Endothelial cell (in vitro differentiated cells): Measurements from ENCODE around the gene TTLL8. TPM values are rescaled to one million over a fixed set of nuclear protein-coding genes. Genes with fewer than 3 reads are reported as not detected.

Experiments
- DNase-seq: peaks from one replicate; pipeline ENCODE4 v3.0.0; 2021; ENCODE audit warnings: low spot score
- H3K27ac Mint-ChIP-seq: one replicate; pipeline ENCODE4 v1.8.0; 2021; ENCODE audit warnings: mixed read lengths, inconsistent platforms; ENCODE audit not compliant: unreplicated experiment
- H3K27me3 Mint-ChIP-seq: one replicate; pipeline ENCODE4 v1.8.0; 2021; ENCODE audit warnings: mild to moderate bottlenecking, moderate library complexity, mixed read lengths, inconsistent platforms; ENCODE audit not compliant: unreplicated experiment
- H3K36me3 Mint-ChIP-seq: one replicate; pipeline ENCODE4 v1.8.0; 2021; ENCODE audit warnings: mild to moderate bottlenecking, low read depth, mixed read lengths, inconsistent platforms; ENCODE audit not compliant: unreplicated experiment
- H3K4me1 Mint-ChIP-seq: one replicate; pipeline ENCODE4 v1.8.0; 2021; ENCODE audit warnings: mild to moderate bottlenecking, mixed read lengths, inconsistent platforms; ENCODE audit not compliant: unreplicated experiment
- H3K4me3 Mint-ChIP-seq: one replicate; pipeline ENCODE4 v1.8.0; 2021; ENCODE audit warnings: mild to moderate bottlenecking, mixed read lengths, inconsistent platforms; ENCODE audit not compliant: unreplicated experiment
- H3K9me3 Mint-ChIP-seq: one replicate; pipeline ENCODE4 v1.8.0; 2021; ENCODE audit warnings: mixed read lengths, inconsistent platforms; ENCODE audit not compliant: unreplicated experiment
- total RNA-seq: library from RNA; stranded (reverse); fragmentation: NEBNext Ultra II Directional; extraction: Animal tissue kit (Norgen Biotek cat#: 25700); gene quantifications from one replicate; pipeline ENCODE4 v1.2.1, GENCODE V29; 2021; ENCODE audit not compliant: unreplicated experiment
- TF ChIP-seq, protein P1 (sequence below): fragments of 200-600 bp; sonication (generic); IDR thresholded peaks from one replicate; pipeline ENCODE4 v1.5.0; 2021; ENCODE audit warnings: antibody characterized with exemption; ENCODE audit not compliant: unreplicated experiment

The TTLL8 gene
- total RNA-seq, 1 donor from 2014 or later, result not detected

DNA sequence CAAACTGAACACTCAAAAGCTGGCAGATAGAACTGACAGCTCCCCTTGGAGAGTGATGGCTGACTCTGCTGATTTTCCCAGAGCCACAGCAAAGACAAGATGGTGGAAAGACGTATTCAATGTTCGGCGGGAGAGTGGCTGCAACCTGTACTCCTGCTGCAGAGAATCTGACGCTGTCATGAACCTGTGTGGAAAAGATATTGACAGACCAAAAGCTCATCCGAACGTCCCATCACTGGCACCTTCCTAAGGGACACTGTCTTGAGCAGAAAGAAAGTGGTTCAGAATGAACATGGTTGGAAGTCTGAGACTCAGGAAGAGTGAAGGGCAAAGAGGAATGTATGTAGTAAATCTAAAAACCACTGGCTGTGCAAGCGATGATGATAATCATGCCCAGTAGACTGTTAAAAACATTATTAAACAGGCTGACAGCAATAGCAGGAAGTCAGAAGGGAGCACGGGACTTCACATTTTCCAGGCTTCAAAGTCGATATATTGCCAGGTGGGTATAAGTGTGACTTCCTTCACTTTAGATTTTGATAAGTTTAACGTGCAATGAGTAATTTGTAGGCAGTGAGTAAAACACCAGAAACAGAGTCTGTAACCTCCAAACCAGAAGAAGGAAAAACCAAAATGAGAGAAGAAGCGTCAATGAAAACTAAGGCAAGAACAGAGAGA lies 39.4 kb downstream of the TTLL8 start:
- H3K36me3 Mint-ChIP-seq, result no peaks in the 10 kb centered on the region
- H3K27me3 Mint-ChIP-seq, result peaks cover 11% of the 10 kb centered on the region
- H3K4me1 Mint-ChIP-seq, result no peaks in the 10 kb centered on the region
- H3K9me3 Mint-ChIP-seq, result peaks cover 4% of the 10 kb centered on the region
- TF ChIP-seq, protein P1, sequence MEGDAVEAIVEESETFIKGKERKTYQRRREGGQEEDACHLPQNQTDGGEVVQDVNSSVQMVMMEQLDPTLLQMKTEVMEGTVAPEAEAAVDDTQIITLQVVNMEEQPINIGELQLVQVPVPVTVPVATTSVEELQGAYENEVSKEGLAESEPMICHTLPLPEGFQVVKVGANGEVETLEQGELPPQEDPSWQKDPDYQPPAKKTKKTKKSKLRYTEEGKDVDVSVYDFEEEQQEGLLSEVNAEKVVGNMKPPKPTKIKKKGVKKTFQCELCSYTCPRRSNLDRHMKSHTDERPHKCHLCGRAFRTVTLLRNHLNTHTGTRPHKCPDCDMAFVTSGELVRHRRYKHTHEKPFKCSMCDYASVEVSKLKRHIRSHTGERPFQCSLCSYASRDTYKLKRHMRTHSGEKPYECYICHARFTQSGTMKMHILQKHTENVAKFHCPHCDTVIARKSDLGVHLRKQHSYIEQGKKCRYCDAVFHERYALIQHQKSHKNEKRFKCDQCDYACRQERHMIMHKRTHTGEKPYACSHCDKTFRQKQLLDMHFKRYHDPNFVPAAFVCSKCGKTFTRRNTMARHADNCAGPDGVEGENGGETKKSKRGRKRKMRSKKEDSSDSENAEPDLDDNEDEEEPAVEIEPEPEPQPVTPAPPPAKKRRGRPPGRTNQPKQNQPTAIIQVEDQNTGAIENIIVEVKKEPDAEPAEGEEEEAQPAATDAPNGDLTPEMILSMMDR, result no peak
- DNase-seq, result no peak
- no peak overlapping the region for H3K4me3 Mint-ChIP-seq
- no peak overlapping the region for H3K27ac Mint-ChIP-seq

GRCh38 chr22:50017701-50018224 lies 40.3 kb downstream of the TTLL8 start:
- DNase-seq, result no peak
- TF ChIP-seq, protein P1, result no peak
- H3K9me3 Mint-ChIP-seq, result peaks cover 4% of the 10 kb centered on the region
- no peak overlapping the region for H3K4me3 Mint-ChIP-seq
- H3K27ac Mint-ChIP-seq, result no peak overlapping the region
- H3K36me3 Mint-ChIP-seq, result no peaks in the 10 kb centered on the region
- H3K27me3 Mint-ChIP-seq, result peaks cover 14% of the 10 kb centered on the region
- no peaks in the 10 kb centered on the region for H3K4me1 Mint-ChIP-seq

GRCh38 chr22:50016988-50017700 lies 41.0 kb downstream of the TTLL8 start:
- H3K4me1 Mint-ChIP-seq, result no peaks in the 10 kb centered on the region
- TF ChIP-seq, protein P1, result no peak
- H3K36me3 Mint-ChIP-seq, result no peaks in the 10 kb centered on the region
- no peak for DNase-seq
- H3K9me3 Mint-ChIP-seq, result peaks cover 4% of the 10 kb centered on the region
- no peak overlapping the region for H3K4me3 Mint-ChIP-seq
- no peak overlapping the region for H3K27ac Mint-ChIP-seq
- H3K27me3 Mint-ChIP-seq, result peaks cover 17% of the 10 kb centered on the region

DNA sequence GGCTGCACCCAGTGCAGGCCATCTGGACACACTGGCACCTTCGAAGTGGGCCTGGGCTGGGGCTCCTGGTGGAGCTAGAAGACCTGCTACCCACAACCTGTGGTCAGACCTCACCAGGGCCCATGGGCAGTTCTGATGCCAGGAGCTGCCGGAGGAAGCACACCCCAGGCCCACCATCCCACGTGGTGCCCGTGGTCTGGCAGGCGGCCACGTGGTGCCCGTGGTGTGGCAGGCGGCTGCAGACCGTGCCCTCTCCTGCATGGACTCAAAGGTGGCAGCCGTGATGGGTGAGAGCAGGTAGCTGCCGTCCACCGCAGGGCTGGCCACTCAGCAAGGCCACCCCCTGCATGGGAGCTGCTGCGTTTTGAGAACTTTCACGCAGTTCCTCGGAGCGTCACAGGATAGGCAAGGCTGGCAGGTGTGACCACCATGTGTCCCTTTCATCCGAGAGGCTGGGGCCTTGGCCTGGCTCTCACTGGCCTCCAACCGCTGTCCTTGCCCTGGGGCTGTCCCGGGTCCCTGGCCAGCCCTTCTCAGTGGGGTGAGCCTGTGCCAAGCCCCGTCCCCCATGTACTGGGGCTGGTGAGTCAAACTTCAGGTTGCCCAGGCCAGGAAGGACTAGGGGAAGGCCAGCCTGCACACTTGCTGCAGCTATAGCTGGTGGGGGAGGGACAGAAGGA lies 41.6 kb downstream of the TTLL8 start:
- H3K4me1 Mint-ChIP-seq, result no peaks in the 10 kb centered on the region
- peaks cover 21% of the 10 kb centered on the region for H3K27me3 Mint-ChIP-seq
- DNase-seq, result peak; percentile 3
- TF ChIP-seq, protein P1, result no peak
- no peak overlapping the region for H3K27ac Mint-ChIP-seq
- H3K9me3 Mint-ChIP-seq, result peaks cover 4% of the 10 kb centered on the region
- H3K36me3 Mint-ChIP-seq, result no peaks in the 10 kb centered on the region
- H3K4me3 Mint-ChIP-seq, result no peak overlapping the region
